ENCODE measurements around the gene DUSP22. TPM values are rescaled to one million over a fixed set of nuclear protein-coding genes. Genes with fewer than 3 reads are reported as not detected.

Gene DUSP22
- total RNA-seq, 2 donors from 2014 or later: 33.5 to 35.4 TPM

DNA sequence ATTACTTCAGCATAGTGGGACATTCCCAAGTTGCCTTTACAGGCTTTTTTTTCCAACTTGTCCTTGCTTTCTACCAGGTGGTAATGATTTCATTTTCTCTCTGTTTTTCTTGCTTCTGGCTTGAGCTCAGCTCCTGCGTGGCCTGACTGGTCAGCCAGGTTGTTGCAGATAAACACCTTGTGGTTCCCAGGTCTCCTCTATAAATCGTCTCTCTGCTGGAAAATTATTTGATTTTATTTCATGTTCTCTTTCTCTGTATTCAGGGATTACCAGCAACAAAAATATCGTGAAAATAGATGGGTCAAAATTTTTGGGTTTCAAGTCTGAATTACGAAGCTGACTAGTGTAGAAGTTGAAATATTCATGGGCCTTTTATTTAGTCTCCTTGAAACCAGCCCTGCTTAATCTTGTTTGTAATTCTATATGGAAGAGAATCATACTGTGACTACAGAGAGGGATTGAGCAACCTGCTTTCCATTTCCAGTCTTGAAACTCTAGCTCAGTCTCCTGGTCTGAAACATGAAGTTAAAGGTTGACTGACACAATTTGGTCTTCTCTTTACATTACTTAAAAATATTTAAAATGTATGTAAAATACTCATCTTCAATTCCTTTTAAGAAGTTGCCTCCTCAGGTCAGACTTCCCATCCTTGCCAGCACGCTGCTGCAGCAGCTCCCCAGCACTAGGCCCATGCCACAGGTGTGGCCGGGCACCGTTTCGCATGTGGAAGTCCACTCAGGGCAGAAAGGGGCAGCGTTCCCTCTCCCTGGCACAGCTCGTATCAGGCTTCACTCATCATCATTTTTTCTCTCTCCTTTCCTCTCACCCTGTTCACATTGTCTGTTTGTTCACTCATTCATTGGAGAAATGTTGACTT lies 7.1 kb downstream of the DUSP22 start:
- Mint-ChIP-seq H3K9me3 (peaks cover 35% of the 10 kb centered on the region), H3K27ac (no peak overlapping the region), H3K36me3 (ENCODE audit: low read depth) (no peaks in the 10 kb centered on the region), H3K27me3 (ENCODE audit: insufficient read depth) (peaks cover 2% of the 10 kb centered on the region), H3K4me3 (no peak overlapping the region), H3K4me1 (peaks cover 17% of the 10 kb centered on the region)
- peaks cover 15% of the 10 kb centered on the region for H3K9me3 ChIP-seq (ENCODE audit: control insufficient read depth, low read length)
- no peaks in the 10 kb centered on the region for H3K27me3 ChIP-seq (ENCODE audit: control insufficient read depth, insufficient read depth, low read length, poor library complexity, severe bottlenecking)
- no peaks in the 10 kb centered on the region for H3K4me1 ChIP-seq (ENCODE audit: control insufficient read depth, insufficient read depth, low read length)
- H3K9ac ChIP-seq (ENCODE audit: extremely low read depth, low read length, poor library complexity, severe bottlenecking): no peak overlapping the region
- H3K36me3 ChIP-seq (ENCODE audit: control insufficient read depth, insufficient read depth, low read length): no peaks in the 10 kb centered on the region
- WGBS, 2 experiments (ENCODE audit: insufficient coverage in 1 of 2, insufficient read length in 1 of 2): 81 to 90% methylated on average over 9 to 10 of the region's 10 CpGs
- TF ChIP-seq, protein P1, sequence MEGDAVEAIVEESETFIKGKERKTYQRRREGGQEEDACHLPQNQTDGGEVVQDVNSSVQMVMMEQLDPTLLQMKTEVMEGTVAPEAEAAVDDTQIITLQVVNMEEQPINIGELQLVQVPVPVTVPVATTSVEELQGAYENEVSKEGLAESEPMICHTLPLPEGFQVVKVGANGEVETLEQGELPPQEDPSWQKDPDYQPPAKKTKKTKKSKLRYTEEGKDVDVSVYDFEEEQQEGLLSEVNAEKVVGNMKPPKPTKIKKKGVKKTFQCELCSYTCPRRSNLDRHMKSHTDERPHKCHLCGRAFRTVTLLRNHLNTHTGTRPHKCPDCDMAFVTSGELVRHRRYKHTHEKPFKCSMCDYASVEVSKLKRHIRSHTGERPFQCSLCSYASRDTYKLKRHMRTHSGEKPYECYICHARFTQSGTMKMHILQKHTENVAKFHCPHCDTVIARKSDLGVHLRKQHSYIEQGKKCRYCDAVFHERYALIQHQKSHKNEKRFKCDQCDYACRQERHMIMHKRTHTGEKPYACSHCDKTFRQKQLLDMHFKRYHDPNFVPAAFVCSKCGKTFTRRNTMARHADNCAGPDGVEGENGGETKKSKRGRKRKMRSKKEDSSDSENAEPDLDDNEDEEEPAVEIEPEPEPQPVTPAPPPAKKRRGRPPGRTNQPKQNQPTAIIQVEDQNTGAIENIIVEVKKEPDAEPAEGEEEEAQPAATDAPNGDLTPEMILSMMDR (conservative IDR thresholded peaks at IDR 0.05): no peak
- H3K27ac ChIP-seq (ENCODE audit: low read depth, low read length): no peak overlapping the region
- H3K4me3 ChIP-seq (ENCODE audit: low read length): no peak overlapping the region
- DNase-seq: no peak

DNA sequence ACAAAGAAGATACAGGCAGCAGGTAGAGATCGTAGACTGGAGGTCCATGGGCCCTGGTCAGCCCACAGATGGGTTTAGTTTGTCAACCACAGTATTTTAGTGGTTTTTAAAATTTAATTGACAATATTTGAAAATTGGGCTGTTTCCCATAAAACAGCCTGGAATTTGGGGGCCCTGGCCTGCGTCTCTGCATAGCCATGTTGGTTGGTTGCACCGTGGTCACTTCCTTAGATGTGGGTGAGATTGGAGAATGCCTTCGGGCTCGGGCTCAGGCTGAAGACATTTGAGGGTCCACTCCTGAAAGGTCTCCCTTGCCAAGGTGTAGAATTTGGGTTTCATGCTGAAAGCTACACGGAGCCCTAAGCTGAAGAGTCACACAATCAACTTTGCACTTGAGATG lies 7.7 kb downstream of the DUSP22 start:
- H3K4me1 ChIP-seq (ENCODE audit: control insufficient read depth, insufficient read depth, low read length): no peaks in the 10 kb centered on the region
- H3K4me3 ChIP-seq (ENCODE audit: low read length): no peak overlapping the region
- no peak overlapping the region for H3K27ac ChIP-seq (ENCODE audit: low read depth, low read length)
- TF ChIP-seq, protein P1 (conservative IDR thresholded peaks at IDR 0.05): no peak
- H3K9ac ChIP-seq (ENCODE audit: extremely low read depth, low read length, poor library complexity, severe bottlenecking): no peak overlapping the region
- H3K9me3 ChIP-seq (ENCODE audit: control insufficient read depth, low read length): peaks cover 9% of the 10 kb centered on the region
- Mint-ChIP-seq H3K4me1 (peaks cover 17% of the 10 kb centered on the region), H3K36me3 (ENCODE audit: low read depth) (peaks cover 5% of the 10 kb centered on the region), H3K4me3 (no peak overlapping the region), H3K9me3 (peaks cover 28% of the 10 kb centered on the region), H3K27ac (no peak overlapping the region), H3K27me3 (ENCODE audit: insufficient read depth) (peaks cover 2% of the 10 kb centered on the region)
- H3K36me3 ChIP-seq (ENCODE audit: control insufficient read depth, insufficient read depth, low read length): peaks cover 5% of the 10 kb centered on the region
- H3K27me3 ChIP-seq (ENCODE audit: control insufficient read depth, insufficient read depth, low read length, poor library complexity, severe bottlenecking): no peaks in the 10 kb centered on the region
- WGBS, 2 experiments (ENCODE audit: insufficient coverage in 1 of 2, insufficient read length in 1 of 2): 90 to 99% methylated on average over 6 of the region's 6 CpGs
- DNase-seq: no peak

DNA sequence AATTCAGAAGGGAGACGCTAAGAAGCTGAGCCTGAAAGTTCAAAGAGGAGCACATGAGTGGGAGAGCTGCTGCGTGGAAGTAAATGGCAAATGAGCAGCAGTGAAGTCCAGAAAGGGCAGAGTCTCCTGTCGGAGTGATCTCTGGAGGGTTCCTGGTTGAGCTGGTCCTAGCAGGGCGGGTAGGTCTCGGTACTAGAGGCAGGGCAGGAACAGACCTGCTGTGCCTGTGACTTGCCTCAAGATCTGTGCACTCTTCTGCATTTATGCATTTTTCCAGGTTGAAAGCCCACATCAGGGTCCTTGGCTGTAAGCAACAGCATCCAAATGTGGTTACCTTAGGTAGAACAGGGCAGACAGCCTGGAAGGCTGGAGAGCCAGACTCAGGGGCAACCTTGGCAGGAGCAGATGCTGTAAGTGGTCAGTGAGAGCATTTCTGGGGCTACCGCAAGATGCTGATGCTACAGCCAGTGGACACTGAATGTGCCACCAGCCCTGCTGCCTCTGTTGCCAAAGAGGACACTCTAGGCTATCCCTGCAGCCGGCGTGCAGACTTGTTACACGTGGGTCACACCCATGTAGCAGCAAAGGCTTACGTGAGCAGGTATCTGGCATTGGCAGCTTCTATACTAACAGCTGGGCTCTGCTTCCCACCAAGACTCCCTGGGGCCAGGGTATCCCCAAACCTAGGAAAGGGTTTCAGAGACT lies 8.4 kb downstream of the DUSP22 start:
- Mint-ChIP-seq H3K9me3 (peaks cover 25% of the 10 kb centered on the region), H3K4me1 (peaks cover 17% of the 10 kb centered on the region), H3K4me3 (no peak overlapping the region), H3K27ac (no peak overlapping the region), H3K27me3 (ENCODE audit: insufficient read depth) (no peaks in the 10 kb centered on the region), H3K36me3 (ENCODE audit: low read depth) (peaks cover 5% of the 10 kb centered on the region)
- no peak overlapping the region for H3K27ac ChIP-seq (ENCODE audit: low read depth, low read length)
- peaks cover 5% of the 10 kb centered on the region for H3K9me3 ChIP-seq (ENCODE audit: control insufficient read depth, low read length)
- H3K4me3 ChIP-seq (ENCODE audit: low read length): no peak overlapping the region
- no peak overlapping the region for H3K9ac ChIP-seq (ENCODE audit: extremely low read depth, low read length, poor library complexity, severe bottlenecking)
- TF ChIP-seq, protein P1 (conservative IDR thresholded peaks at IDR 0.05): no peak
- no peak for DNase-seq
- H3K4me1 ChIP-seq (ENCODE audit: control insufficient read depth, insufficient read depth, low read length): no peaks in the 10 kb centered on the region
- H3K36me3 ChIP-seq (ENCODE audit: control insufficient read depth, insufficient read depth, low read length): peaks cover 5% of the 10 kb centered on the region
- 90 to 93% methylated on average over 10 of the region's 10 CpGs for WGBS, 2 experiments (ENCODE audit: insufficient coverage in 1 of 2, insufficient read length in 1 of 2)
- no peaks in the 10 kb centered on the region for H3K27me3 ChIP-seq (ENCODE audit: control insufficient read depth, insufficient read depth, low read length, poor library complexity, severe bottlenecking)
